Skin of body (tissue), 2 donors: ENCODE results near the gene SDHB. TPM values are rescaled to one million over a fixed set of nuclear protein-coding genes. Genes with fewer than 3 reads are reported as not detected.

Source experiments
- DNase-seq: peaks from one replicate; lab custom pipeline; 2025; lab: John Stamatoyannopoulos, UW
- total RNA-seq: library from RNA; depleted of rRNA; stranded (reverse); fragments of >200 nt; gene quantifications from one replicate; pipeline ENCODE4 v1.2.3, GENCODE V29; 2014

SDHB gene
- total RNA-seq, 1 donor from 2014 or later = 62.9 TPM

GRCh38 chr1:16986560-16986959, 67.3 kb downstream of the SDHB start:
- no peak for DNase-seq

- DNase-seq = no peak
These were observed 67.7 kb downstream of the SDHB start for GRCh38 chr1:16986113-16986512.

DNA sequence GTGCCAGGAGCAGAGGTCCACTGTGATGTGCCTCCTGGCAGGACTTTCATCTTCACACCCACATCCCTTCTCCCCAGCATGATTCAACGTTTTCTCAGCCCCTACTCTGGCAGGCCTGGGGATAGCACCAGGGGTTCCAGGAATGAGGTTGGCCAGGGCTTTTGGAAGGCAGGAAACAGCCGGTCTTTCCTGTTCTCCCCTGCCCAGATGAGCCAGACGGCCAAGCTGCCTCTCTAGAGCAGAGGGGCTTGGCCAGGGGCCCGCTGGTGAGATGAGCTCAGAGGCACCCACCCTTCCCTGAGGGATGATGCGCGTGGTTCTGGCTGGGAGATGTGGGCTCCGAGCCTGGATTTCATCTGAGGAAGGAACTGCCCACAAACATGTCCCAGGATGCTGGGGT, 69.1 kb downstream of the SDHB start:
- DNase-seq = peak; percentile 58

- no peak for DNase-seq
These were observed 70.2 kb downstream of the SDHB start for GRCh38 chr1:16983649-16984048.

GRCh38 chr1:16982902-16983301, 70.9 kb downstream of the SDHB start:
- no peak for DNase-seq

DNA sequence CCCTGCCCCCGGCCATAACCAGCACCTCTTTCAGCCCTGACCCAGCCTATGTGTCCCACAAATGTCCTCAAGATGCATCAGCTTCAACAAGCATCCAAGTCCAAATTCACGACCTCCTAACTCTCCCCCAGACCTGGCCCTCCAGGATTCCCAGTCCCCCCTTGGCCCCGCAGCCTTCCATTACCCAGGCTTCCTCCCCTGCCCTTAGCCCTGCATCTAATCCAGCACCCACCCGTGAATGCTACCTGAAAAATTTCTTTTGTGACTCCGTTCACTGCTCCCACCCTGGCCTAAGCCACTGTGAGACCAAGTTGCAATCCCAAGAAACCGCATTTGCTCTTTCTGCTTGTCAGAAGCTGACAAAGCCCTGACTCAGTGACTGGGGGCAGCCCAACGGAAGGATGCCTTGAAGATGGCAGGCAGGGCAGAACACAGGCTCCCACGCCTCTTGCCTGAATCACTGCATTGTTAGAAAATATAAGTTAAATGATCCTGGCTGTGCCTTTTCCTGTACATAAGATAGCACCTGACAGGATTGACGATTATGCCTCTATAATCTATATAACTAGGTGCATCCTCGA, 72.5 kb downstream of the SDHB start:
- no peak for DNase-seq

DNA sequence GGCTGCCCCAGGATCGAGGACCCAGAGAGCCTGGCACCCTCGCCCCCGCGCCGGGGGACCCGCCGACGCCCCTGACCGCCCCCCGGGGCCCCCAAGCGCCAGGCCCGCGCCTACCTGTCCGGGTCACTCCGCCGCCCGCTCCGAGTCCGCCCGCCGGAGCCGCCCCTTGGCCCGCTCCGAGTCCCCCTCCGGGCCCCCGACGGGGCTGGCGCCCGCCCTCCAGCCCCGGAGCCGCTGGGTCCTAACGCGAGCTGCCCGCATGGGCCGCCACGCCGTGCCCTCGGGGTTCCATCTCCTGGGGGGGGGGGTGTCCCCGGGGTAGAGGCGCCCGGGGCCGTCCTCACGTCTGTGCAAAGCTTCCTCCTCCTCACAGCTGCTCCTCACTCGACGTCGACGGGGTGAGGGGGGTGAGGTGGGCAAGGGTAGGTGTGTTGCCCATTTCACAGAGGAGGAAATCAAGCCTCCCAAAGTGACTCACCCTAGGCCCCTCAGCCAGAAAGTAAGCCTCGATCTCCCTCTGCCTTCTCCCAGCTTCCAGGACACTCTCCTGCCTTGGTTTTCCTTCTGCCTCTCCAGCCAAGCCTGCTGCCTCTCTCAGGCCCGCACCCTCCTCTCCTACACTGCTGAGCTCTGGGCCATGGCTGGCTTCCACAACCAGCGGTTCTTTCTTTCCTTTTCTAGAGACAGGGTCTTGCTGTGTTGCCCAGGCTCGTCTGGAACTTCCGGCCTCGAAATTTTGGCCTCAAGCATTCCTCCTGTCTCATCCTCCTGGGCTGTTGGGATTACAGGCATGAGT, 73.2 kb downstream of the SDHB start, which contains the start of gene MFAP2:
Gene MFAP2 (minus strand): TSS at position 148 of the 796 bp plus-strand sequence. CDS start 2,347 bp downstream, outside the sequence.
- DNase-seq = peak; percentile 8

GRCh38 chr1:16979475-16980327, 74.1 kb downstream of the SDHB start:
- DNase-seq = peak; percentile 56

GRCh38 chr1:16978567-16979474, 75.0 kb downstream of the SDHB start:
- no peak for DNase-seq

DNA sequence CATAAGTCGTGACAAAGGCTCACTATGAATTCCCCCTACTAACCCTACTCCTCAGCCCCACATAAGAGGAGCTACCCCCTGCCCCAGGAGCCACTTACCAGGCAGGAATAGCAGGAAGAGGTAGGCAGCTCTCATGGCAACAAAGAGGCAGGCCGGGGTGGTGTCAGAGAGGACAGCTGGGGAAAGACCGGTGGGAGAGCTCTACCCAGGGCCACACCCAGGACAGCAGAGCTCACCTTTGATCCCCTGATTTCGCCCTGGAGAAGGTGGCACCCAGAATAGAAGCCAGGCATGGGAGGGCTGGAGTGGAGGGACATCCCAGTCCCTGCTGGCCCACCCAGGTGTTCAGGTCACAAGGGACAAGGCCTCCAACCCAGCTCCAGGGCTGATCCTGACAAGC, 75.7 kb downstream of the SDHB start:
- no peak for DNase-seq

DNA sequence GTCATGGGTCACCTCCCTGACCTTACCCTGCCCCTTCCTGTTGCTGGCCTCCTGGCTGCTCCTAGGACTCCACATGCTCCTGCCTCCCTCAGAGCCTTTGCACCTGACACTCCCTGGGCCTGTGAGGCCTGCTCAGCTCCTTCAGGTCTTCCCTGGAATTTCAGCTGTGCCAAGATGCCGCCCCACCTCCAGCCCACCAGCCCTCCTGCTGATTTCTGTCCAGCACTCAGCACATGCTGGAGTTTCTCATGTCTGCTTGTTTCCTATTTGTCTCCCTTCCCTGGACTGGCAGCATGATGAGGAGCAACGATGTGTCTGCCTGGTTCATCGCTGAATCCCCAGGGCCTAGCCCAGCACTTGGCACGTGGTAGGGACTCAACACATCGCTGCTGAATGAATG, 76.5 kb downstream of the SDHB start:
- no peak for DNase-seq

- no peak for DNase-seq
These were observed 76.9 kb downstream of the SDHB start for GRCh38 chr1:16976966-16977365.

GRCh38 chr1:16975838-16976237, 78.0 kb downstream of the SDHB start:
- no peak for DNase-seq

DNA sequence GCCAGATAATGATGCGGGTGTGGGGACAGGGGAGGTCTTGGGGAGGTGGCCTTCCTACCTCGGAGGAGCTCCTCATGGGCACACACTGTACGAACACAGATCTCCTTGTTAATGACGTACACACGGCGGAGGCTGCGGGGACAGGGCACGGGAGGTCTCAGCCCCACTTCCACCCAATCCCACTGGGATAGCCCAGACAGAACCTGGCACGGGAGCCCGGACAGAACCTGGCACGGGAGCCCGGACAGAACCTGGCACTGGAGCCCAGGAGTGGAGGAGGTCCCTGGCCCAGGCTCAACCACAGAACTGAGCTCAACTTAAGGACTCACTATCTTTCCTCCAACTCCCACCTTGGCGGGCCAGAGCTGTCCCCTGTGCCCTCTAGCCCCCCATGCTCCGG, 78.6 kb downstream of the SDHB start:
- DNase-seq = no peak

DNA sequence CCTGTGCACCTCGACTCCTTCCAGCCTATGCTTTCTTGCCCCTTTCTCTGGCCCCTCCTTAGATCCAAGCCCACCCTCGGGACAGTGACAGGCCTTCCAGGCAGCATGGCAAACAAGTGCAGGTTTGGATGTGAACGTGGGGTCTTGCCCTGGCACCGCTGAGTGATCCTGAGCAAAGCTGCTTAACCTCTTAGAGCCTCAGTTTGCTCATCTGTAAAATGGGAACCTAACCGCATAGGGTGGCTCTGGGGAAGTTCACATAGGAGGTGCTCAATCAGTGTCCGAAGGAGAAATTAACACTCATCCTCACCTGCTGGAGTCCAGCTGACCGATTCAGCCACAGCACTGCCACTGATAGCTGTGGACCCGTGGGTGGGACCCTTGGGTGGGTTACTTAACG, 80.6 kb downstream of the SDHB start:
- no peak for DNase-seq

- DNase-seq = no peak
These were observed 81.5 kb downstream of the SDHB start for GRCh38 chr1:16972189-16972895.

- no peak for DNase-seq
These were observed 82.3 kb downstream of the SDHB start for GRCh38 chr1:16971341-16972188.

DNA sequence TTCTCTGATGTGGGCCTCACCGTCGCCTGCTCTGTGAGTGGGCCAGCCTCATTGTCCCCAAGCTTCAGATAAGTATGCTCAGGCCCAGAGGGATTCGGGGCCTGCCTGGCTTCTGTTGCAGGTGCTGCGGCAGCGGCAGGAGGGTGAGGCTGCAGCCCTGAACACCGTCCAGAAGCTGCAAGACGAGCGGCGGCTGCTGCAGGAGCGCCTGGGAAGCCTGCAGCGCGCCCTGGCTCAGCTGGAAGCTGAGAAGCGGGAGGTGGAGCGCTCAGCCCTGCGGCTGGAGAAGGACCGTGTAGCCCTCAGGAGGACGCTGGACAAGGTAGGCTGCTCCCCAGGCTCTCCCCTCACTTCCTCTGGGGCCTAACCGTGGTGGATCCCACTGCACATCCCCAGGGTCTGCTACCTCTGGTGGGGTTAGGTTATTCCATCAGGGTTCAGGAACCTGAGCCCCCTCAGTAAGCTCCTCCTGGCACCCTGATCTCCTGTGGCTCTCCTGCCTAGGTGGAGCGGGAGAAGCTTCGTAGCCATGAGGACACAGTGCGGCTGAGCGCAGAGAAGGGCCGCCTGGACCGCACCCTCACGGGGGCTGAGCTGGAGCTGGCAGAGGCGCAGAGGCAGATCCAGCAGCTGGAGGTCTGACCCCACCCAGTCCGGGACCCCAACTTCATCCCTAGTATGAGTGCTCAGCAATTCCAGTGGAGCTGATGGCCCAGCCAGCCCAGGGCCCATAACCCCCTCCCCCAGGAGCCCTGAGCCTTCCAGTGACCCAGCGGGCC, 83.5 kb downstream of the SDHB start:
- no peak for DNase-seq

GRCh38 chr1:16969651-16970050, 84.2 kb downstream of the SDHB start:
- no peak for DNase-seq
